ENCODE data around the gene RASAL2. TPM values are rescaled to one million over a fixed set of nuclear protein-coding genes. Genes with fewer than 3 reads are reported as not detected.

The RASAL2 gene
- total and polyA plus RNA-seq, 9 of the 15 experiments (the other 6 are each of a cell fraction or from before 2014, with no cell fraction given) = 0.13 to 1.0 (median 0.62) TPM

GRCh38 chr1:178093494-178093950 lies 382 bp upstream of the RASAL2 start (continued):
- no peak for TF ChIP-seq SMC3 (conservative IDR thresholded peaks at IDR 0.05; ENCODE audit: insufficient read depth, low read depth, low read length)
- no peak for TF ChIP-seq ZNF583 (CRISPR knock-in tag; IDR thresholded peaks at IDR 0.05)
- no peak for TF ChIP-seq HMG20A (CRISPR knock-in tag; conservative IDR thresholded peaks at IDR 0.05)
- 0 out of 2 replicates have a peak, but pooled peaks have one; percentile 11 for TF ChIP-seq ZKSCAN1 (IDR thresholded peaks at IDR 0.05; ENCODE audit: low read depth, low read length)
- TF ChIP-seq HDAC8 (tag; IDR thresholded peaks at IDR 0.05) = no peak
- peak; percentile 100 for TF ChIP-seq ZBTB1 (CRISPR knock-in tag; IDR thresholded peaks at IDR 0.05; ENCODE audit: borderline replicate concordance, low read depth)
- TF ChIP-seq PYGO2 (tag; IDR thresholded peaks at IDR 0.05) = no peak
- no peak for TF ChIP-seq MCM3 (IDR thresholded peaks at IDR 0.05)
- no peak for TF ChIP-seq ZNF274 (IDR thresholded peaks at IDR 0.05; ENCODE audit: borderline replicate concordance, low read depth, low read length)
- TF ChIP-seq, protein P1, sequence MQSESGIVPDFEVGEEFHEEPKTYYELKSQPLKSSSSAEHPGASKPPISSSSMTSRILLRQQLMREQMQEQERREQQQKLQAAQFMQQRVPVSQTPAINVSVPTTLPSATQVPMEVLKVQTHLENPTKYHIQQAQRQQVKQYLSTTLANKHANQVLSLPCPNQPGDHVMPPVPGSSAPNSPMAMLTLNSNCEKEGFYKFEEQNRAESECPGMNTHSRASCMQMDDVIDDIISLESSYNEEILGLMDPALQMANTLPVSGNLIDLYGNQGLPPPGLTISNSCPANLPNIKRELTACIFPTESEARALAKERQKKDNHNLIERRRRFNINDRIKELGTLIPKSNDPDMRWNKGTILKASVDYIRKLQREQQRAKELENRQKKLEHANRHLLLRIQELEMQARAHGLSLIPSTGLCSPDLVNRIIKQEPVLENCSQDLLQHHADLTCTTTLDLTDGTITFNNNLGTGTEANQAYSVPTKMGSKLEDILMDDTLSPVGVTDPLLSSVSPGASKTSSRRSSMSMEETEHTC (IDR thresholded peaks at IDR 0.05) = no peak
- peak; percentile 3 for TF ChIP-seq PRDM10 (IDR thresholded peaks at IDR 0.05; ENCODE audit: partially characterized antibody)
- no peak for TF ChIP-seq HDGF (IDR thresholded peaks at IDR 0.05)
- TF ChIP-seq TEAD4 (IDR thresholded peaks at IDR 0.05; ENCODE audit: low read length) = no peak
- no peak; the same call in 1 of the 2 replicates for TF ChIP-seq TEAD4 (CRISPR knock-in tag; IDR thresholded peaks at IDR 0.05; ENCODE audit: borderline replicate concordance)
- TF ChIP-seq ZNF76 (CRISPR knock-in tag; IDR thresholded peaks at IDR 0.05; ENCODE audit: borderline replicate concordance) = no peak
- TF ChIP-seq XRCC5 (IDR thresholded peaks at IDR 0.05; ENCODE audit: low read depth, low read length) = peak; percentile 80; the same call in 1 of the 2 replicates
- TF ChIP-seq HCFC1 (IDR thresholded peaks at IDR 0.05; ENCODE audit: low read depth, low read length) = peak; percentile 59; the same call in 1 of the 2 replicates
- no peak for TF ChIP-seq U2AF2 (optimal IDR thresholded peaks at IDR 0.05; ENCODE audit: low read depth, low read length)
- TF ChIP-seq ETV5 (CRISPR knock-in tag; IDR thresholded peaks at IDR 0.05; ENCODE audit: low read depth) = peak; percentile 78
- no peak for TF ChIP-seq TFE3 (CRISPR knock-in tag; IDR thresholded peaks at IDR 0.05)
- no peak for TF ChIP-seq BDP1 (IDR thresholded peaks at IDR 0.05; ENCODE audit: insufficient read depth, insufficient read length)
- TF ChIP-seq SRSF9 (IDR thresholded peaks at IDR 0.05; ENCODE audit: borderline replicate concordance, low read depth, low read length) = no peak
- no peak for TF ChIP-seq NFE2L1 (tag; IDR thresholded peaks at IDR 0.05; ENCODE audit: borderline replicate concordance, low read depth)
- peak; percentile 79 for TF ChIP-seq RB1 (IDR thresholded peaks at IDR 0.05; ENCODE audit: low read depth)
- no peak for TF ChIP-seq RFX5 (IDR thresholded peaks at IDR 0.05; ENCODE audit: low read depth, low read length)
- TF ChIP-seq PML (IDR thresholded peaks at IDR 0.05; ENCODE audit: low read length) = no peak

Data from K562 (cell line).